Measurements from ENCODE around the gene ADGRD1. TPM values are rescaled to one million over a fixed set of nuclear protein-coding genes. Genes with fewer than 3 reads are reported as not detected.
"Not testable (repeated sequence)": the region's sequence is repeated elsewhere in the genome, so short reads cannot be mapped to it uniquely, and the experiment has no call there.

ADGRD1 gene
- 0.63 TPM for polyA plus RNA-seq (2013, experiment 1 of 4)
- 0.71 TPM for polyA plus RNA-seq (2013, experiment 2 of 4)
- 1.2 TPM for polyA plus RNA-seq (2013, experiment 3 of 4)
- polyA plus RNA-seq (2013, experiment 4 of 4) = 1.3 TPM

GRCh38 chr12:130953771-130954543 lies at the start of gene ADGRD1:
ADGRD1 (plus strand) TSS chr12:130953907; CDS start chr12:130954466, 559 bp downstream.
- WGBS, 2 experiments = 38 to 43% methylated on average over 24 of the region's 24 CpGs
- Histone ChIP-seq H3K27me3 (ENCODE audit: control insufficient read depth, insufficient read depth, low read length, poor library complexity, severe bottlenecking) (peaks cover 24% of the 10 kb centered on the region), H3K36me3 (ENCODE audit: control insufficient read depth, insufficient read depth, low read length) (no peaks in the 10 kb centered on the region), H3K4me1 (ENCODE audit: control insufficient read depth, insufficient read depth, low read length) (peaks cover 10% of the 10 kb centered on the region), H3K4me3 (ENCODE audit: insufficient read depth, low read depth, low read length) (no peak within 1 kb of the TSS), H3K9me3 (ENCODE audit: control insufficient read depth, low read length) (no peaks in the 10 kb centered on the region), H3K27ac (ENCODE audit: insufficient read depth, low read depth, low read length, poor library complexity, severe bottlenecking) (peak within 1 kb of the TSS; percentile 56)

GRCh38 chr12:130904064-130904463 lies 49.6 kb upstream of the ADGRD1 start:
- WGBS, 2 experiments = 93 to 100% methylated on average over 2 of the region's 2 CpGs
- no peaks in the 10 kb centered on the region for H3K27me3 ChIP-seq (ENCODE audit: control insufficient read depth, insufficient read depth, low read length, poor library complexity, severe bottlenecking)

GRCh38 chr12:130904936-130905455 lies 48.7 kb upstream of the ADGRD1 start:
- whole genome bisulfite sequencing, 2 experiments = 94 to 95% methylated on average over 31 of the region's 31 CpGs
- not testable (repeated sequence) for H3K27me3 ChIP-seq (ENCODE audit: control insufficient read depth, insufficient read depth, low read length, poor library complexity, severe bottlenecking); H3K4me3 ChIP-seq (ENCODE audit: insufficient read depth, low read depth, low read length); H3K27ac ChIP-seq (ENCODE audit: insufficient read depth, low read depth, low read length, poor library complexity, severe bottlenecking); H3K4me1 ChIP-seq (ENCODE audit: control insufficient read depth, insufficient read depth, low read length); H3K9me3 ChIP-seq (ENCODE audit: control insufficient read depth, low read length); H3K36me3 ChIP-seq (ENCODE audit: control insufficient read depth, insufficient read depth, low read length)

More at GRCh38 chr12:130904064-130904463, 49.6 kb upstream of the ADGRD1 start:
- H3K36me3 ChIP-seq (ENCODE audit: control insufficient read depth, insufficient read depth, low read length) = no peaks in the 10 kb centered on the region
- H3K4me1 ChIP-seq (ENCODE audit: control insufficient read depth, insufficient read depth, low read length) = no peaks in the 10 kb centered on the region
- H3K27ac ChIP-seq (ENCODE audit: insufficient read depth, low read depth, low read length, poor library complexity, severe bottlenecking) = no peak overlapping the region
- no peaks in the 10 kb centered on the region for H3K9me3 ChIP-seq (ENCODE audit: control insufficient read depth, low read length)
- no peak overlapping the region for H3K4me3 ChIP-seq (ENCODE audit: insufficient read depth, low read depth, low read length)

- Histone ChIP-seq H3K4me3 (ENCODE audit: insufficient read depth, low read depth, low read length) (no peak overlapping the region), H3K27me3 (ENCODE audit: control insufficient read depth, insufficient read depth, low read length, poor library complexity, severe bottlenecking) (no peaks in the 10 kb centered on the region), H3K9me3 (ENCODE audit: control insufficient read depth, low read length) (no peaks in the 10 kb centered on the region), H3K36me3 (ENCODE audit: control insufficient read depth, insufficient read depth, low read length) (no peaks in the 10 kb centered on the region), H3K27ac (ENCODE audit: insufficient read depth, low read depth, low read length, poor library complexity, severe bottlenecking) (no peak overlapping the region), H3K4me1 (ENCODE audit: control insufficient read depth, insufficient read depth, low read length) (no peaks in the 10 kb centered on the region)
- 87 to 92% methylated on average over 4 of the region's 4 CpGs for WGBS, 2 experiments
Observed at GRCh38 chr12:130909111-130909510, 44.6 kb upstream of the ADGRD1 start.

GRCh38 chr12:130911193-130911592 lies 42.5 kb upstream of the ADGRD1 start:
- Histone ChIP-seq H3K4me1 (ENCODE audit: control insufficient read depth, insufficient read depth, low read length) (no peaks in the 10 kb centered on the region), H3K36me3 (ENCODE audit: control insufficient read depth, insufficient read depth, low read length) (no peaks in the 10 kb centered on the region), H3K4me3 (ENCODE audit: insufficient read depth, low read depth, low read length) (no peak overlapping the region), H3K9me3 (ENCODE audit: control insufficient read depth, low read length) (no peaks in the 10 kb centered on the region), H3K27me3 (ENCODE audit: control insufficient read depth, insufficient read depth, low read length, poor library complexity, severe bottlenecking) (no peaks in the 10 kb centered on the region), H3K27ac (ENCODE audit: insufficient read depth, low read depth, low read length, poor library complexity, severe bottlenecking) (no peak overlapping the region)
- 0% methylated on average over 1 of the region's 1 CpG; no CpG with 5 or more reads in 1 of the 2 experiments for WGBS, 2 experiments

- no peaks in the 10 kb centered on the region for H3K36me3 ChIP-seq (ENCODE audit: control insufficient read depth, insufficient read depth, low read length)
- no peaks in the 10 kb centered on the region for H3K9me3 ChIP-seq (ENCODE audit: control insufficient read depth, low read length)
- H3K27me3 ChIP-seq (ENCODE audit: control insufficient read depth, insufficient read depth, low read length, poor library complexity, severe bottlenecking) = peaks cover 6% of the 10 kb centered on the region
- no peak overlapping the region for H3K27ac ChIP-seq (ENCODE audit: insufficient read depth, low read depth, low read length, poor library complexity, severe bottlenecking)
- H3K4me3 ChIP-seq (ENCODE audit: insufficient read depth, low read depth, low read length) = no peak overlapping the region
- H3K4me1 ChIP-seq (ENCODE audit: control insufficient read depth, insufficient read depth, low read length) = no peaks in the 10 kb centered on the region
Observed at GRCh38 chr12:130911933-130912332, 41.8 kb upstream of the ADGRD1 start.

- Histone ChIP-seq H3K36me3 (ENCODE audit: control insufficient read depth, insufficient read depth, low read length) (no peaks in the 10 kb centered on the region), H3K27ac (ENCODE audit: insufficient read depth, low read depth, low read length, poor library complexity, severe bottlenecking) (no peak overlapping the region), H3K9me3 (ENCODE audit: control insufficient read depth, low read length) (no peaks in the 10 kb centered on the region), H3K27me3 (ENCODE audit: control insufficient read depth, insufficient read depth, low read length, poor library complexity, severe bottlenecking) (peaks cover 7% of the 10 kb centered on the region), H3K4me1 (ENCODE audit: control insufficient read depth, insufficient read depth, low read length) (no peaks in the 10 kb centered on the region), H3K4me3 (ENCODE audit: insufficient read depth, low read depth, low read length) (no peak overlapping the region)
- WGBS, 2 experiments = 41% methylated on average over 36 of the region's 37 CpGs
Observed at GRCh38 chr12:130916241-130916911, 37.3 kb upstream of the ADGRD1 start.

- 95% methylated on average over 13 of the region's 13 CpGs for WGBS, 2 experiments
- peaks cover 7% of the 10 kb centered on the region for H3K27me3 ChIP-seq (ENCODE audit: control insufficient read depth, insufficient read depth, low read length, poor library complexity, severe bottlenecking)
- H3K27ac ChIP-seq (ENCODE audit: insufficient read depth, low read depth, low read length, poor library complexity, severe bottlenecking) = no peak overlapping the region
- no peaks in the 10 kb centered on the region for H3K36me3 ChIP-seq (ENCODE audit: control insufficient read depth, insufficient read depth, low read length)
- H3K4me1 ChIP-seq (ENCODE audit: control insufficient read depth, insufficient read depth, low read length) = no peaks in the 10 kb centered on the region
- no peak overlapping the region for H3K4me3 ChIP-seq (ENCODE audit: insufficient read depth, low read depth, low read length)
- no peaks in the 10 kb centered on the region for H3K9me3 ChIP-seq (ENCODE audit: control insufficient read depth, low read length)
Observed at GRCh38 chr12:130917607-130918006, 36.1 kb upstream of the ADGRD1 start.

GRCh38 chr12:130919086-130919485 lies 34.6 kb upstream of the ADGRD1 start:
- Histone ChIP-seq H3K36me3 (ENCODE audit: control insufficient read depth, insufficient read depth, low read length) (no peaks in the 10 kb centered on the region), H3K4me3 (ENCODE audit: insufficient read depth, low read depth, low read length) (no peak overlapping the region), H3K27ac (ENCODE audit: insufficient read depth, low read depth, low read length, poor library complexity, severe bottlenecking) (no peak overlapping the region), H3K9me3 (ENCODE audit: control insufficient read depth, low read length) (no peaks in the 10 kb centered on the region), H3K27me3 (ENCODE audit: control insufficient read depth, insufficient read depth, low read length, poor library complexity, severe bottlenecking) (peaks cover 7% of the 10 kb centered on the region), H3K4me1 (ENCODE audit: control insufficient read depth, insufficient read depth, low read length) (no peaks in the 10 kb centered on the region)
- WGBS, 2 experiments = 54 to 69% methylated on average over 1 of the region's 1 CpG

GRCh38 chr12:130920119-130920703 lies 33.5 kb upstream of the ADGRD1 start:
- Histone ChIP-seq H3K27me3 (ENCODE audit: control insufficient read depth, insufficient read depth, low read length, poor library complexity, severe bottlenecking) (peaks cover 7% of the 10 kb centered on the region), H3K27ac (ENCODE audit: insufficient read depth, low read depth, low read length, poor library complexity, severe bottlenecking) (no peak overlapping the region), H3K36me3 (ENCODE audit: control insufficient read depth, insufficient read depth, low read length) (no peaks in the 10 kb centered on the region), H3K4me3 (ENCODE audit: insufficient read depth, low read depth, low read length) (no peak overlapping the region), H3K9me3 (ENCODE audit: control insufficient read depth, low read length) (no peaks in the 10 kb centered on the region), H3K4me1 (ENCODE audit: control insufficient read depth, insufficient read depth, low read length) (no peaks in the 10 kb centered on the region)
- WGBS, 2 experiments = 91 to 95% methylated on average over 15 of the region's 15 CpGs

Measured in ectodermal cell (in vitro differentiated cells).